Stimulated activated CD8-positive, alpha-beta memory T cell treated with anti-CD3 and anti-CD28 coated beads, Interleukin-15, amount 100 ng/mL, for 48 hours (primary cell): ENCODE data around the gene CACNG6.

Source experiments
- DNase-seq, 2 donors: peaks; one replicate each; pipeline ENCODE4 v3.0.0-alpha.2; 2020; ENCODE audit warnings: low read depth in 2 of 2

Gene CACNG6

GRCh38 chr19:54042989-54043388 lies 51.6 kb downstream of the CACNG6 start:
- no peak for DNase-seq

DNA sequence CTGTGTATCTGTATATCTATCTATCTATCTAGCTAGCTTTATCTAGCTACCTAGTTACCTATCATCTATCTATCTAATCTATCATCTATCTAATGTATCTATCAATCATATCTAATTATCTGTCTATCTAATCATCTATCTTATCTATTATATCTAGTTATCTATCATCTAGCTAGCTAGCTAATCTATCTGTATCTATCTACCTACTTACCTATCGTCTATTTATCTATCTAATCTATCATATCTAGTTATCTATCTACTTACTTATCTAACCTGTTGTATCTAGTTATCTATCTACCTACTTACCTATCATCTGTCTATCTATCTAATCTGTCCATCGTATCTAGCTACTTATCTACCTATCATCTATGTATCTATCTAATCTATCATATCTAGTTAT lies 54.3 kb downstream of the CACNG6 start:
- DNase-seq: no peak

GRCh38 chr19:54047616-54048015 lies 56.2 kb downstream of the CACNG6 start:
- no peak for DNase-seq
